TTC549 (cell line): ENCODE measurements around the gene PSPC1.
"Not testable (repeated sequence)": the region's sequence is repeated elsewhere in the genome, so short reads cannot be mapped to it uniquely, and the experiment has no call there.

Source experiments
- FAIRE-seq: peaks from 2 replicates; lab custom pipeline; 2012; peaks lifted over from hg19 to GRCh38; lab: Jason Lieb, UNC

Gene PSPC1

DNA sequence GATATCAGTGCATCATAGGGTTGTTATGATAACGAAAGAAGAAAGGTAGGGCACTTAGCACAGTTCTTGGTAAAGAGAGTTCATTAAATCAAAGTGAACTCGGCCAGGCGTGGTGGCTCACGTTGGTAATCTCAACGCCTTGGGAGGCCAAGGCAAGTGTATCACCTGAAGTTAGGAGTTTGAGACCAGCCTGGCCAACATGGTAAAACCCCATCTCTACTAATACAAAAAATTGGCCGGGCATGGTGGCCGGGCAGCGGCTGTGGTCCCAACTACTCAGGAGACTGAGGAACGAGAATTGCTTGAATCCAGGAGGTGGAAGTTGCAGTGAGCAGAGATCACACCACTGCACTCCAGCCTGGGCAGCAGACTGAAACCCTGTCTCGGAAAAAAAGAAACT, 19.1 kb downstream of the PSPC1 start:
- FAIRE-seq = no peak

- FAIRE-seq = no peak
Observed at GRCh38 chr13:19759669-19760068, 23.1 kb downstream of the PSPC1 start.

DNA sequence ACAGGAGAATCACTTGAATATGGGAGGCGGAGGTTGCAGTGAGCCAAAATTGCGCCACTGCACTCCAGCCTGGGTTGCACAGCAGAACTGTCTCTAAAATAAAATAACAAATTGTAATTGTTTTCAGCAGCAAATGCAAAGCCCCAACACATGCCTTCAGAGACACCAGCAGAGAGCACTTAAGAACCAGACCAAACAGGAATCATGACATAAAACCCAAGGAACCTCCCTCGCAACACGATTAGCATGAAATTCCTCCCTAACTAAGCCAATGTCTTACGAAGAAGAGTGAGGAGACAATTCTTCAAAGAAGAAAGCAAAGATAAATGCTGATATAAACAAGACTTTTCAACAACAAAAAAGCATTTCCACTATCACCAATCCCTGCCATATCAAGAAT, 40.1 kb downstream of the PSPC1 start:
- no peak for FAIRE-seq

DNA sequence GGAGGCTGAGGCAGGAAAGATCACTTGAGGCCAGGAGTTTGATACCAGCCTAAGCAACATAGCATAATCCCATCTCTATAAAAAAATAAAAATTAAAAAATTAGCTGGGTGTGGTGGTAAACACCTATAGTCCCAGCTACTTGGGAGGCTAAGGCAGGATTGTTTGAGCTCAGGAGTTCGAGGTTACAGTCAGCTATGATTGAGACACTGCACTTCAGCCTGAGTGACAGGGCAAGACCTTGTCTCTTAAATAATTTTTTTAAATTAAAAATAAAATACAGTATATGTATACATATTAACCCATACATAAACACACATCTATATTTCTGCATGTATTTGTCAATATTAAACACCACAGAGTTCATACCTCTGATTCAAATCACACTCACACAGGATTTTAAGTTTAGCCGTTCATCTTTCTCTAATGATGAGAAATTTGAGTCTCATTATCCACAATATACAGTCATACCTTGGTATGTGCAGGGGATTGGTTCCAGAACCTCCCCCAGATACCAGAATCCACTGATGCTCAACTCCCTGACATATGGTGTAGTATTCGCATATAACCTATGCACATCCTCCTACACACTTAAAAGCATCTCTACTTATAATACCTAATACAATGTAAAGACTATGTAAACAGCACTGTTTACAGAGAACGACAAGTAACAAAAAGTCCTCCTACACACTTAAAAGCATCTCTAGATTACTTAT, 44.7 kb downstream of the PSPC1 start:
- no peak for FAIRE-seq

DNA sequence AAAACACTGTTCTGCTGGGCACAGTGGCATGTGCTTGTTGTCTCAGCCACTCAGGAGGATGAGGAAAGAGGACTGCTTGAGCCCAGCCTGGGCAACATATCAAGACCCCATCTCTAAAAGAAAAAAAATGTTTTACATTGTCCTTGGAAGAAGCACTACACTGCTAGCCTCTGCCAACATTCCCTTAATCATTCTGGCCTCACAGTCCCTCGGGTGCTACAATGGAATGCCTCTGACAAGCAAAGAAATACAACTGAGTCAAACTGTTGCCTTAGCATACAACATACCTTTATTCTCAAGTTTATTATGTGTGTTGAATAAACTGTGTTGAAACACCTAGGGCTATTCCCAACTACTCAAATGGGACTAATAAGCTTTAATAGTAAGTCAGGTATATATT, 56.1 kb downstream of the PSPC1 start:
- FAIRE-seq = no peak

DNA sequence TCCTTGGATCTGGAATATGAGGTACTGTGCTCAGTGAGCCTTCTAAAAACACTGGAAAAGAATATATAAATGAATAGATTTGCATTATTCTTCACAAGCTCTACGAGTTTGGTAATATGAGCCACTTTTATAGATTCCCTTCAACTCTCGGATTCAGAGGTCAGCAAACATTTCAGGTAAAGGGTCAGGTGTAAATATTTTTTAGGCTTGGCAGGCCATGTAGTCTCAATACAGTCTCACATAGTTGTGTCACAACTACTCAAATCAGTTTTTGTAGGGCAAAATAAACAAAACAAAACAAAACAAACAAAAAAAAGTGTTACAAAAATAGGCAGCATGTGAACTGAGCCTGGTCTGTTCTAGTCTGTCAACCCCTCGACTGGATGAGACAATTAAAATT, 57.4 kb downstream of the PSPC1 start:
- no peak for FAIRE-seq

DNA sequence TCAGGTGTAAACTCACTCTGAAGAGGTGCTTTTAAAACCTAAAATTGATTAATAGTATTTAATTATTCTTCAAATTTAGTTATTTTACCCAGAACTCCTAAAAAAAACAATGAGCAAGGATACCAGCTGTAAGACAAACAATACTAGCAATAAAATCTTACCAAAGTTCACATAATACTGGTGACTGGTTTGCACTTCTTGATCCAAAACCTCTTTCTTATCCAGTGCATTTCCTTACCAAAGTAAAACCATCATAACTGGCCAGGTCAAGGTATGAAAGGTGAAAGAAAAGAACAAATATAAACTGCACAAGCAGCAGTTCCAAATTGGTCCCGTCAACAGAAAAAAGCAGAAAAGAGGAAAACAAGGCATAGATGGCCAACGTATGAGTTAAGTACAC, 62.7 kb downstream of the PSPC1 start:
- FAIRE-seq = no peak

DNA sequence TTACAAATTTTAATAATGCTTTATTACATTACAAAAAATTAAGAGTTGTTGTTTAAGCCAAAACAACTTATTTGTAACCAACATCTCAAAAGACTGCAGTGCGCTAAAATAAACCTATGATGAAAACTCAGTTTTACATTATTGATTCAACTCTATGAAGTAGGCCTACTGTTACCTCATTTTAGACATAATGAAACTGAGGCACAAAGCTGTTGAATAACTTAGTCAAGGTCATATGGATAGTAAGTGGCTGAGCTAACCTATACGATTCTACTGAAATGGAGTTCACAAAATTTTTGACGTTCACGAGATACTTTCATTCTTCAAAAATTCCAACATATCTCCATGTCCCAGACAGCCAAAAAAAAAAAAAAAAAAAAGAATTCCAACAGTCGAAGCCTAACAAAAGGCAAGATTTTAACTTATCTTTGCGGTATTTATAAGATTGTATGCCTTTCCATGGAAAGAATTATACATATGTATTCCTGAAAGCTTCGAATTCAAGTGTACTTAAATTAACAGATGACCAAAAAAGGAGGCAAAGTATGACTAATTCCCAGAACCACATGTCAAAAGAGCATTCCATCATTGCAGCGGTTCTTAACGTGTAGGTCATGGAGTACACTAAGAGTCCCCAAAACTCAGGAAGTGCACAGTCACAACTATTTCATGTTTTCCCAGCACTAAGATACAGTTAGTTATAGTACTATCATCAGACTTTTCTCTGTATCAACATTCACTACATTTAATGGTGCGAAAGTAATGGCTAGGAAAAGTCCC, 69.4 kb downstream of the PSPC1 start:
- no peak for FAIRE-seq

DNA sequence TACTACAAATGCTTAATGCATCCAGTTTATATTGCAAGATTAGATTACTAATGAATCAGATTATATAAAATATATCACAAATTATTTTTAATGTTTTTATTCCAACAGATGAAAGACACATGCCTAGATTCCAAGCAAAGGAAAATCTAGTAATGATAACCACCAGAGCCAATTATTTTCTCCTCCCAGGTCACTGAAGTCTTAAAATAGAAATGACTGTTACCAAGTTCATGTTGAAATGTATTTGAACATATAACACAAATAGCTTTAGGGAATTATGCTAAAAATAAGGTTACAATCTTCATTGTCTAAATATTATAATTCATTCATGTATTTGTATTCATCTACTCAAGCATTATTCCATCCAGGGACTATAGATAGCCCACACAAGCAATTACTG, 73.0 kb downstream of the PSPC1 start:
- not testable (repeated sequence) for FAIRE-seq

GRCh38 chr13:19709039-19709438, 73.7 kb downstream of the PSPC1 start:
- not testable (repeated sequence) for FAIRE-seq

DNA sequence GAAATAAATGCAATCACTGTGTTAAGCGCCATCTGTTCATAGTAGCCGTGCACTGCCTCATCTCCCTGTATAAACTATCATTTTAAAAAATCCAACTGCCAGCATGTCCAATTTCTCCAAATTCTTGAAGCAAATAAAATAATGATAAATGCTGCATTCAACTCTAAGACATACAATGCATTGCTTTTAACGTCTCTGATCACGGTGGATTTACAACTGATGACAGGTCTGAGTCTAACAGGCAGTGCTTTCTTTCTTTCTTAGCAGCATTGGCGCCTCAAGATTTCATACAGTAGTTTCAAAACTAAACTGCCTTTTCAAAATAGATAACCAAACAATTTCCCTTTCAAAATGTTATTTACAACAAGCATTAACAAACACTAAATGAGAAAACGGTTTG, 78.5 kb downstream of the PSPC1 start:
- FAIRE-seq = not testable (repeated sequence)

- peak; percentile 15 for FAIRE-seq
Observed at GRCh38 chr13:19701619-19702018, 81.1 kb downstream of the PSPC1 start.

DNA sequence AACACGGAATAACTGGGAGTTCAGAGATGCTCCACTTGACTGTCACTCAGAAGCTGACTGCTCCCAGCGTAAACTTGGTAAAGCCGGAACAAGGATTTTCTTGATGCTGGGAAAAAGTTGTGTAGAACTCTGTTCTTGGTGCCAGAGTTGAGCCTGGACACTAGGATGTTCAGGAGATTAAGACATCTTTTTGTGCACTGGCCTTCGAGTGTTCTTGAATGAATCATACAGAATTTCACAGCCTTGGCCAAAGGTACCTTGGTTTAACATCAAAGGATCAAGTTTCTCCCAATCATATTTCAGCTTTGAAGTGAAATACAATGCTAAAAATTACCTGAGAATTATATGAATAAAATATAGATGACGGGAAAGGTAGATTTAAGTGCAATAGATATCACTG, 81.8 kb downstream of the PSPC1 start:
- FAIRE-seq = not testable (repeated sequence)

- FAIRE-seq = no peak
Observed at GRCh38 chr13:19695829-19696228, 86.9 kb downstream of the PSPC1 start.

DNA sequence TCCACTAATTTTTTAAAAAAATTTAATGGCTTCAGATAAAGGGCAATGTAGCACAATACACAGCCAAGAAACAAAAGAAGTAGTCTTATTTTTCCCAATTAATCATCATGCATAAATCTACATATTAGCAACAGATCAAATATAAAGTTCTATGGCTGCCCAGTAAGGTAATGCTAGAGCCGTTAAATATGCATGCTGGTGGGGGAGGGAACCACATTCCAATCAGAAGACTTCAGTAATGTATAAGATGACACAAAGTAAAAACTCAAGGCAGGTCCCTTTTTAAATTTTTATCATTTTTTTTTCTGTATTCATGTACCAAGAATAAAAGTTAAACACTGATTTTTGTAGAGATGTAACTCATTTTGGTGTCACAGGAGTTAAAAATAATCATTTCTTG, 87.3 kb downstream of the PSPC1 start:
- FAIRE-seq = no peak

DNA sequence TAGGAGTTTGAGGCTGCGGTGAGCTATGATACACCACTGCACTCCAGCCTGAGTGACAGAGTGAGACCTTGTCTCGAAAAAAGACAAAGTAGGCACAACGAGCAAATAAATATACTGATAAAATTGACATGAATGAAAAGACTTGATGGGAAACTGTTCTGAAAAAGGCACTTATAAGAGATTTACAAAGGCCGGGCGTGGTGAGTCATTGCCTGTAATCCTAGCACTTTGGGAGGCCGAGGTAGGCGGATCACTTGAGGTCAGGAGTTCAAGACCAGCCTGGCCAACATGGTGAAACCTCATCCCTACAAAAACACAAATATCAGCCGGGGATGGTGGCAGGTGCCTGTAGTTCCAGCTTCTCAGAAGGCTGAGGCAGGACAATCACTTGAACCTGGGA, 91.3 kb downstream of the PSPC1 start:
- FAIRE-seq = not testable (repeated sequence)

GRCh38 chr13:19685437-19685836, 97.3 kb downstream of the PSPC1 start:
- FAIRE-seq = no peak

GRCh38 chr13:19685034-19685433, 97.7 kb downstream of the PSPC1 start:
- FAIRE-seq = no peak

- no peak for FAIRE-seq
Observed at GRCh38 chr13:19681517-19681916, 101.2 kb downstream of the PSPC1 start.

DNA sequence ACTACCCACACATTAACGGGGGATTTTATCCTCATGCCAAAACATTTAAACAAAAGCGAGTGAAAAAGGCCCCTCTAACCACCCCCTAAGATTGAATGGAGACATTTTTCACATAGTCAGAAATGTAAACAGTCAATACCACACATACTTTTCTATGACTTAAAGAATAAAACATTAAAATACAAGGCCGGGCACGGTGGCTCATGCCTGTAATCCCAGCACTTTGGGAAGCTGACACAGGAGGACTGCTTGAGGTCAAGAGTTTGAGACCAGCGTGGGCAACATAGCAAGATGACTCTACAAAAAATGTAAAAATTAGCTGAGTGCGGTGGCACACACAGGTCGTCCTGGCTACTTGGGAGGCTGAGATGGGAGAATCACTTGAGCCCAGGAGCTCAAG, 102.0 kb downstream of the PSPC1 start:
- no peak for FAIRE-seq

DNA sequence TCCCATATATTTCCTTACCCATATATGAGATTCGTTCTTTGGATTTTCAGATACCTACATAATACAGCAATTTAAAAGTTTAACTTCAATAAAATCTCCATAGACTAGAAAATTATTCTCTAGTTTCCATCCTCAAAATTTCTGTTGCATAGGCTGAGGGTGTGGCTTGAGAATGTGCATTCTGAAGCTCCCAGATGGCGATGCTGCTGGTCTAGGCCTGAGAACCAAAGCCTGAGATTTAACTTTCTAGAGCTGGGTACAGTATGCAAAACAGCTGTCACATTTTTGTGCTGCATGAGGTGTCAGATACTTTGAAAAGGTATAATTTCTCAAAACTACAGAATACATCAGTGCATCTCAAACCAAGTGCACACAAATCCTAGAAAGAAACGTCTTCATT, 106.6 kb downstream of the PSPC1 start:
- FAIRE-seq = no peak

- no peak for FAIRE-seq
Observed at GRCh38 chr13:19674898-19675297, 107.8 kb downstream of the PSPC1 start.

GRCh38 chr13:19673473-19674430, 109.0 kb downstream of the PSPC1 start:
- FAIRE-seq = no peak
